Uterus (tissue), 4 donors: ENCODE measurements around the gene ZSCAN5B. TPM values are rescaled to one million over a fixed set of nuclear protein-coding genes. Genes with fewer than 3 reads are reported as not detected.
"Not testable (repeated sequence)": the region's sequence is repeated elsewhere in the genome, so short reads cannot be mapped to it uniquely, and the experiment has no call there.

ENCODE experiments used
- DNase-seq, 2 donors: peaks; one replicate each; pipeline ENCODE4 v3.0.0-alpha.2; 2019 to 2020
- H3K27ac ChIP-seq, 2 donors: fragments of 200-600 bp; sonication (generic); 1 replicate in 1 of 2; 2 replicates in 1 of 2; pipeline ENCODE4 v1.5.1; 2016 to 2018
- H3K27me3 ChIP-seq, 2 donors: fragments of 200-600 bp; sonication (generic); one replicate each; pipeline ENCODE4 v1.5.1; 2018 to 2019; ENCODE audit warnings: control low read depth in 1 of 2
- H3K36me3 ChIP-seq, 2 donors: fragments of 200-600 bp; sonication (generic); one replicate each; pipeline ENCODE4 v1.5.1; 2019; ENCODE audit warnings: control low read depth in 1 of 2
- H3K4me1 ChIP-seq, 2 donors: fragments of 200-600 bp; sonication (generic); one replicate each; pipeline ENCODE4 v1.5.1; 2018 to 2019; ENCODE audit warnings: control low read depth in 1 of 2
- H3K4me3 ChIP-seq, 2 donors: fragments of 200-600 bp; sonication (generic); 1 replicate in 1 of 2; 2 replicates in 1 of 2; pipeline ENCODE4 v1.5.1; 2018 to 2019; ENCODE audit warnings: mild to moderate bottlenecking in 1 of 2
- H3K9me3 ChIP-seq, 2 donors: fragments of 200-600 bp; sonication (generic); one replicate each; pipeline ENCODE4 v1.5.1; 2019; ENCODE audit warnings: control low read depth in 1 of 2
- POLR2A ChIP-seq, 2 donors: fragments of 450-650 bp; IDR thresholded peaks; one replicate each; pipeline ENCODE4 v1.6.1; 2016; ENCODE audit warnings: antibody characterized with exemption in 2 of 2, mild to moderate bottlenecking in 1 of 2, moderate library complexity in 1 of 2
- intact Hi-C: fragments of 100-400 bp; cut with DNase I; formaldehyde crosslinking; loops from one replicate; pipeline ENCODE4 v1.15.1; 2023; ENCODE audit warnings: low total_unique reads
- total RNA-seq, 4 donors: library from RNA; depleted of rRNA in 3 of 4; stranded (reverse); fragments of >200 nt in 3 of 4; gene quantifications; one replicate each; pipeline versions ENCODE4 v1.1.0 to v1.2.4, GENCODE V29; 2014 to 2023
- TF ChIP-seq, protein P1 (sequence below), 4 experiments: fragments of 200-600 bp in 2 of 4; fragments of 450-650 bp in 2 of 4; sonication (generic) in 2 of 4; IDR thresholded peaks; one replicate each; pipeline ENCODE4 v1.5.1; 2016 to 2019; ENCODE audit warnings: antibody characterized with exemption in 4 of 4, mild to moderate bottlenecking in 2 of 4, moderate library complexity in 1 of 4
- donor health status: DM: yes; HTN: yes; CAD: no.

The ZSCAN5B gene
- total RNA-seq, 4 donors from 2014 or later, result not detected

DNA sequence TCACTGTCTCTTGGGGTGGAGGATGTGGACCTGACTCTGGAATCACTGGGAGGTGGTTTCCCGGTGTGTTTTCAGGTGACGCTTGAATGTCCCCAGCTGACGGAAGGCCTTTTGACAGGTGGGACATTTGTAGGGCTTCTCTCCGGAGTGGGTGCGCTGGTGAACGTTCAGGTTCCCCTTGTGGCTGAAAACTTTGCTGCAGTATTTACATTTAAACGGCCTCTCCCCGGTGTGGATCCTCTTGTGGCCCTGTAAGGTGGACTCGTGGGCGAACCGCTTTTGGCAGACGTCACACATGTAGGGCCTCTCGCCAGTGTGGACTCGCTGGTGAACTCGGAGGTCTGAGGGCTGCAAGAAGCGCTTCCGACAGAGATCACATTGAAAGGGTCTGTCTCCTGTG is 7.8 kb downstream of the ZSCAN5B start:
- intact Hi-C loops, result no loop called here
- TF ChIP-seq, protein P1, sequence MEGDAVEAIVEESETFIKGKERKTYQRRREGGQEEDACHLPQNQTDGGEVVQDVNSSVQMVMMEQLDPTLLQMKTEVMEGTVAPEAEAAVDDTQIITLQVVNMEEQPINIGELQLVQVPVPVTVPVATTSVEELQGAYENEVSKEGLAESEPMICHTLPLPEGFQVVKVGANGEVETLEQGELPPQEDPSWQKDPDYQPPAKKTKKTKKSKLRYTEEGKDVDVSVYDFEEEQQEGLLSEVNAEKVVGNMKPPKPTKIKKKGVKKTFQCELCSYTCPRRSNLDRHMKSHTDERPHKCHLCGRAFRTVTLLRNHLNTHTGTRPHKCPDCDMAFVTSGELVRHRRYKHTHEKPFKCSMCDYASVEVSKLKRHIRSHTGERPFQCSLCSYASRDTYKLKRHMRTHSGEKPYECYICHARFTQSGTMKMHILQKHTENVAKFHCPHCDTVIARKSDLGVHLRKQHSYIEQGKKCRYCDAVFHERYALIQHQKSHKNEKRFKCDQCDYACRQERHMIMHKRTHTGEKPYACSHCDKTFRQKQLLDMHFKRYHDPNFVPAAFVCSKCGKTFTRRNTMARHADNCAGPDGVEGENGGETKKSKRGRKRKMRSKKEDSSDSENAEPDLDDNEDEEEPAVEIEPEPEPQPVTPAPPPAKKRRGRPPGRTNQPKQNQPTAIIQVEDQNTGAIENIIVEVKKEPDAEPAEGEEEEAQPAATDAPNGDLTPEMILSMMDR (IDR thresholded peaks at IDR 0.05), result no peak
- no peak overlapping the region for H3K4me3 ChIP-seq
- no peak overlapping the region for H3K27ac ChIP-seq
- no peak for DNase-seq
- no peaks in the 10 kb centered on the region for H3K36me3 ChIP-seq
- H3K4me1 ChIP-seq, result no peaks in the 10 kb centered on the region
- H3K9me3 ChIP-seq, result no peaks in the 10 kb centered on the region
- H3K27me3 ChIP-seq, result no peaks in the 10 kb centered on the region

DNA sequence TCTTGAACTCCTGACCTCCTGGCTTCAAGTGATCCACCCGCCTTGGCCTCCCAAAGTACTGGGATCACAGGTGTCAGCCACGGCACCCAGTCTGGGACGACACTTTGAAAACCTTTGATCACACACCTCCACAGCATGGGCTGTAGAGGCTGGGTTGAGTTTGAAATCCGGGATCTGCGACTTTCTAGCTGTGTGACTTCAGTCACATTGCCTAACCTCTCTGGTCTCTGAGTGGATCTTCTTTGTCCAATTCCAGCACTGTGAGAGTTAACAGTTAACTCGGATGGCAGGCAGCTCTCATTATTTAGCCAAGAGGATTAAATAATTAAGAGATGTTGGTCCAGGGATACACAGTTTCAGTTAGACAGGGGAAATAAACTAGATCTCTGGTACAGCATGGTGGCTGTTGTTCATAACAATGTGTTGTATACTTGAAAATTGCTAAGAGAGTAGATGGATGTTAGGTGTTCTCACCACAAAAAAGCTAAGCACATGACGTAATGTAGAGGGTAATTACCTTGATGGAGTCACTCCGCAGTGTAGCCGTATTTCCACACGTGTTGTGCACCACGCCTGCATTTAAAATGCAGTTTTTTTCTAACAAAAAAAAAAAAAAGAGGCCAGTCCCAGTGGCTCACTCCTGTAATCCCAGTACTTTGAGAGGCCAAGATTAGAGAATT is 19.9 kb downstream of the ZSCAN5B start:
- DNase-seq, result no peak
- intact Hi-C loops, result no loop called here
- H3K27me3 ChIP-seq, result no peaks in the 10 kb centered on the region

DNA sequence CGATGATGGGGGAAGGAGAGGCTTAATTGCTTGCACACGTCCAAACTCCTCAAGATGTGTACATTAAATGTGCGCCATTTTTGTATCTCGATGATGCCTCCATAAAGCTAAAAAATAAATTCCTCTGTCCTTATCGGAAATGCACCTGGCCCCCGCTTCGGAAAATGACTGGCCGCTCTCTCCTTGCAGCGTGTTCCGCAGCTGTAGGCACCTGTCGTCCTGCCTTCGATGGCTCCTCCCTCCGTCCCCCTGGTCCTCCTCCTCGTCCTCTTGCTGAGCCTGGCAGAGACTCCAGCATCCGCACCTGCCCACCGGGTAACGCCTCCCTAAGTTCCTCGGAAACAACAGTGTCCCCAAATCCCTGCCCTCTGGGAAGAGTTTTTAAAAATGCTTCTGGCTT is 20.7 kb downstream of the ZSCAN5B start:
- intact Hi-C loops, result no loop called here

More for the DNA sequence above, 19.9 kb downstream of the ZSCAN5B start:
- no peak overlapping the region for H3K4me3 ChIP-seq
- no peaks in the 10 kb centered on the region for H3K36me3 ChIP-seq
- H3K4me1 ChIP-seq, result no peaks in the 10 kb centered on the region
- H3K9me3 ChIP-seq, result no peaks in the 10 kb centered on the region
- TF ChIP-seq, protein P1 (IDR thresholded peaks at IDR 0.05), result no peak
- TF ChIP-seq POLR2A (IDR thresholded peaks at IDR 0.05), result no peak
- no peak overlapping the region for H3K27ac ChIP-seq

DNA sequence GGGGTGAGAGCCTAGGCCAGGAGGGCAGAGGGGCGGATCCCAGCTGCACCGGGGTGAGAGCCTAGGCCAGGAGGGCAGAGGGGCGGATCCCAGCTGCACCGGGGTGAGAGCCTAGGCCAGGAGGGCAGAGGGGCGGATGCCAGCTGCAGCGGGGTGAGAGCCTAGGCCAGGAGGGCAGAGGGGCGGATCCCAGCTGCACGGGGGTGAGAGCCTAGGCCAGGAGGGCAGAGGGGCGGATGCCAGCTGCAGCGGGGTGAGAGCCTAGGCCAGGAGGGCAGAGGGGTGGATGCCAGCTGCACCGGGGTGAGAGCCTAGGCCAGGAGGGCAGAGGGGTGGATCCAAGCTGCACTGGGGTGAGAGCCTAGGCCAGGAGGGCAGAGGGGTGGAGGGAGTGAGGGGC is 21.3 kb downstream of the ZSCAN5B start:
- intact Hi-C loops, result not testable (repeated sequence)

More for the DNA sequence above, 20.7 kb downstream of the ZSCAN5B start:
- Histone ChIP-seq H3K4me3 (no peak overlapping the region), H3K4me1 (no peaks in the 10 kb centered on the region), H3K36me3 (no peaks in the 10 kb centered on the region), H3K27ac (no peak overlapping the region), H3K27me3 (no peaks in the 10 kb centered on the region), H3K9me3 (no peaks in the 10 kb centered on the region)
- TF ChIP-seq, protein P1 (IDR thresholded peaks at IDR 0.05), result no peak
- TF ChIP-seq POLR2A (IDR thresholded peaks at IDR 0.05), result no peak
- DNase-seq, result no peak

DNA sequence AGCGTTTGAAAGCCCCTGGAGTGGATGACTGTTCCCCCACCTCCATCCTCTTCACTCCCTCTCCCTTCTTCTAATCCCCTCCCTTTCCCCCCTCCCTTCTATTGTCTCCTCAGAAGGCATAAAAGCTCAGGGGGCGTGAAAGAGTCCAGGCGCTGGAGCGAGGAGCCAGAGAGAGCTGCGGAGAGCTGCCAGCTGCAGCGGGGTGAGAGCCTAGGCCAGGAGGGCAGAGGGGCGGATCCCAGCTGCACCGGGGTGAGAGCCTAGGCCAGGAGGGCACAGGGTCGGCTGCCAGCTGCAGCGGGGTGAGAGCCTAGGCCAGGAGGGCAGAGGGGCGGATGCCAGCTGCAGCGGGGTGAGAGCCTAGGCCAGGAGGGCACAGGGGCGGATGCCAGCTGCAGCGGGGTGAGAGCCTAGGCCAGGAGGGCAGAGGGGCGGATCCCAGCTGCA is 21.7 kb downstream of the ZSCAN5B start, which contains the start of gene GALP:
Gene GALP, plus strand, starts transcription at position 148 of the 447 bp plus-strand sequence. CDS start 1,101 bp downstream, outside the sequence.
- DNase-seq, H3K27ac ChIP-seq, H3K27me3 ChIP-seq, H3K4me1 ChIP-seq, intact Hi-C loops, H3K36me3 ChIP-seq, H3K9me3 ChIP-seq, H3K4me3 ChIP-seq: not testable (repeated sequence)

More for the DNA sequence above, 21.3 kb downstream of the ZSCAN5B start:
- H3K4me3 ChIP-seq, H3K4me1 ChIP-seq, H3K27ac ChIP-seq, H3K27me3 ChIP-seq, H3K36me3 ChIP-seq, DNase-seq, H3K9me3 ChIP-seq: not testable (repeated sequence)

DNA sequence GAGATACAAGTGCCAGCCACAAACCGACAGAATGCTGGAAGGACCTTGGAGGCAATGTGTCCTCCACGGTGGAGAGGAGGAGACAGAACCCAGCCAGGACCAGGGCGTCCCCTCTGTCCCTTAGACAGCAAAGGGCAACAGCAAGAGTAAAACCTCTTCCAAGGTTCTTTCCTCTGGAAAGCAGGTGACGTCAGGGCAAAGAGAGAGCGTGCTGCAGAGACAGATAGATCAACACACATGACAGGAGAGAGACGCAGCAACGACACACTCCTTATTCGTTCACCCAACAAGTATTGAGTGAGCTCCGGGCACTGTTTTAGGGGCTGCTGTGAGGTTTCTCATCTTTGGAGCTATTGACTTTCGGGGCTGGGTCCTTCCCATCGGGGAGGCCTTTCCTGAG is 23.0 kb downstream of the ZSCAN5B start:
- H3K36me3 ChIP-seq, result no peaks in the 10 kb centered on the region
- no peak overlapping the region for H3K27ac ChIP-seq
- H3K4me1 ChIP-seq, result no peaks in the 10 kb centered on the region
- TF ChIP-seq POLR2A (IDR thresholded peaks at IDR 0.05), result no peak
- TF ChIP-seq, protein P1 (IDR thresholded peaks at IDR 0.05), result no peak
- no peaks in the 10 kb centered on the region for H3K27me3 ChIP-seq
- no peak overlapping the region for H3K4me3 ChIP-seq
- DNase-seq, result no peak
- intact Hi-C loops, result loop anchor here (5.0 kb wide), 1 partner anchor 97 kb away; no protein-coding TSS in a partner anchor
- no peaks in the 10 kb centered on the region for H3K9me3 ChIP-seq
